GM18499 (cell line): ENCODE data around the gene PXDN.
"Not testable (repeated sequence)": the region's sequence is repeated elsewhere in the genome, so short reads cannot be mapped to it uniquely, and the experiment has no call there.

Experiments used
- ATAC-seq: cut with Tn5 transposase; IDR thresholded peaks from one replicate; pipeline ENCODE4 v1.9.1; 2021; ENCODE audit warnings: moderate number of reproducible peaks; ENCODE audit not compliant: insufficient read depth, unreplicated experiment

PXDN gene

DNA sequence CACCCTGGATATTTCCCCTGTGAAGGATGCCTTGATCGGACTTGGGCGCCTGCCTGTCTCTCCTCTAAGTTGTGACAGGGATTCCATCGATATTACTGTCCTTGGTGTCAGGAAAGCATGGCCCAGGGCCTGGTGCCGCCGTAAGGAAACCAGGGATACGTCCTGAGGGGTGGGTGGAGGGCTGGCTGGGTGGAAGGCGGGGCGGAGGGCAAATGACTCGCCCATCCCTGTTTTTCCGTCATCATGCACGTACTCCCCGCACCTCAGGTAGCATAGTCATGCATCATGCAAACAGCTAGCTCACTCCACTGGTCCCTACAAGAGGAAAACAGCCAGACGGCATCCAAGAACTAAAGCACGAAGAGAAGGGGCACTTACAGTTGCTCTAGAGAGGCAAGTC is 57.1 kb downstream of the PXDN start:
- no peak for ATAC-seq

DNA sequence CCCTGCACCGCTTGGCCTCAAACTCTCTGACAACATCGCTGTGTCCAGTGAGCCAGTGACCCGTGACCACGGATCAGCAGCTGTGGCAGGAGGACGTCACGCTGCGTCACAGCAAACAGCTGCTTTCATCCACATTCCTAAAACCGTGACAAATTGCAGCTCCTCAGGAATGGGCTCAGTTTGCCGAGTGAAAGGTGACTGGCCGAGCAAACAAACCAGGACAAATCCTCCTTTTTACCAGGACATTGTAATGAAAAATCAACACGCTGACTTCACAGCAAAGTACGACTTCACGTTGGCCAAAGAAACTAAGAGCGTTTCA is 57.6 kb downstream of the PXDN start:
- no peak for ATAC-seq

DNA sequence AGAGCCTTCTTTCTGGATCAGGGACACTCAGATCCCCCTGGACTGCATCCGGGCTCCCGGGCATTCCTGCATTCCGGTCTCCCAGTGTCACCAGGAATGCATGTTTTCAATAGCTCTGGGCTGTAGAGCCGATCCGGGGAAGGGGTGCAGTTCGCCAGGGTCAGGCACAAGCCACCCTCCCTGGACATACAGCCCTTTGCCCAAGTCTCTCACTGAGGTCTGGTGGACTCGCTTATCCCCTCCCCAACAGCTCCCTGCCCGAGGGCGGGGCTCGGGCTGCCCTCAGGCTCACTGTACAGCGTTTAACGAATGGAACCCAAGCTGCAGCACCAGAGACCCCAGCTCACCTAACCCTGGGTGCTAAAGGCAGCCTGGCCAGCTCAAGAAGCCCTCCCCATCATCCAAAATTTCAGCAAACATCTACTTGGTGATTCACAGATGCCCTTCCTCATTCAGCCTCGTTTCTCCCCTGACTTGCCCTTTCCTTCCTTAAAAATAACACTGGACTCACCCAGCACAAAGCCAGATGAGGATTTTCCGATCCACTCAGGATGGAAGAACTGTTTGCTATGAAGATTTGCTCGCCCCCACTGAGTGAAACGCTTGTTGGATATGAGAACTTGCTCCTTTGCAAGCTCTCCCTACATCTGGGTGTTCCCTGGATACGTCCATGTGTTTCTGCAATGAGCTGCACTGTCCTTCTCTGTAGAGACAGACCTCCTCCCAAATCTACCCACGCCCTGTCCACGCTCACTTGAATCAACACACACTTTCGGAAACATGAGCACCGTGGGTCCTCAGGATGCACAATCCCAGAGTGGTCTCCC is 58.1 kb downstream of the PXDN start:
- no peak for ATAC-seq

DNA sequence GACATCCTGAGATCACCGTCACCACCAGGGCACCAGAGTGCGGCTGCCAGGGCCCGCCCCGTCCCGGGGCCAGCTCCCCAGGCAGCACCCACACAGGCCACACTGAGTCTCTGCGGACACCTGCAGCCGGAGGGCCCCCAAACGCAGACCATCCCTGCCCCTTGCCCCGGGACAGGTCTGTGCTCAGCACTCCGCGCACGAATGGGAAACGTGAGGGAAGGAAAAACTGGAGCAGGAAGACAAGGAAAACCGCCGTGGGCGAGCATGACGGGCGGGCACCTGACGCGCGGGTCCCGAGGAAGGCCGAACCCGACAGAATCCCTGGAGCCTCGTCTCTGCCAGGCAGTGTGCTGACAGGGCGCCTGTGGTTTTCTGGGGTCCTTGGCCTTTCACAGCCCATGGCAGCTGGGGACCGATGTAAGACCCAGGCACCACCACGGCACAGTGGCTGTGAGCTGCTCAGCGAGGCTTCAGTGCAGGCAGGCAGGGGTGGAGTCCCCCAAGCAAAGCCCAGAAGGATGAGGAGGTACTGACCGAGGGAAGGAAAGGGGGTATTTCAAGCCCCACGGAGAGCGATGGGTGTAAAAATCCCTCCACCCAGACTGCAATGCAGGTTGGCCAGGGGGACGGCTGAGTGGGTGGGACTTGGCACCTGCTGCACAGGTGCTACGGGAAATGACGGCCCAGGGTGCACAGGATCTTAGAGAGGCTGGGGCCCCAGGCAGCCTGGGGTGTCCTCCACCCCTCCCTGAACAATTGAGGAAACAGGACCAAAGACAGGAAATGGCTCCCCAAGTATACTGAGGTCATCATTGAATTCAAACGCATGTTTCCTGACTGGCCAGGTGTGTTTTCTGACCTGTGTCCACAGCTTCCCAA is 59.0 kb downstream of the PXDN start:
- no peak for ATAC-seq

DNA sequence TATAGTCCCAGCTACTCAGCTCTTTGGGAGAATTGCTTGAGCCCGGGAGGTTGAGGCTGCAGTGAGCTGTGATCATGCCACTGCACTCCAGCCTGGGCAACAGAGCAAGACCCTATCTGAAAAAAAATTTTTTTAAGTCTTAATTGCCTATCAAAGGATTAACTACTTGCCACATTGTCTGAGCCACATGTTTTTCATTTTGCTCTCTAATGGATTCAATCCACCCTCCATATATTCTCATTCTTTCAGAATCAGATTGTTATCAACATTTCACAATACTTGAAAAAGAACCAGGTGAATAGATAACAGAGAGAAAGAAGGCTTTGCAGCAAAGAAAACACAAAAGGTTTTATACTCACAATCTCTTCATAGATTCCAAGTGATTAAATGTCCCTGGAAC is 61.0 kb downstream of the PXDN start:
- no peak for ATAC-seq

DNA sequence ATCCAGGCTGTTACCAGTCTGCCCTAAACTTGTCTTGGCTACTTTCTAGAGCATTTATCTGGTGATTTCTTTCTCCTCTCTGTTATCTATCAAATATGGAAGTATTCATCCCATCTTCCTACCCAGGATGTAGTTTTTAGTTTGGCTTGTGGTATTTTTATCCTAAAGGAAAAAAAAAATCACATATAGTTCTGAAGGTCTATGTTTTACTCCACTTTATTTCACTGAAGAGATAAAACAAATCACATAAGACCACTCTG is 62.2 kb downstream of the PXDN start:
- ATAC-seq, result no peak

DNA sequence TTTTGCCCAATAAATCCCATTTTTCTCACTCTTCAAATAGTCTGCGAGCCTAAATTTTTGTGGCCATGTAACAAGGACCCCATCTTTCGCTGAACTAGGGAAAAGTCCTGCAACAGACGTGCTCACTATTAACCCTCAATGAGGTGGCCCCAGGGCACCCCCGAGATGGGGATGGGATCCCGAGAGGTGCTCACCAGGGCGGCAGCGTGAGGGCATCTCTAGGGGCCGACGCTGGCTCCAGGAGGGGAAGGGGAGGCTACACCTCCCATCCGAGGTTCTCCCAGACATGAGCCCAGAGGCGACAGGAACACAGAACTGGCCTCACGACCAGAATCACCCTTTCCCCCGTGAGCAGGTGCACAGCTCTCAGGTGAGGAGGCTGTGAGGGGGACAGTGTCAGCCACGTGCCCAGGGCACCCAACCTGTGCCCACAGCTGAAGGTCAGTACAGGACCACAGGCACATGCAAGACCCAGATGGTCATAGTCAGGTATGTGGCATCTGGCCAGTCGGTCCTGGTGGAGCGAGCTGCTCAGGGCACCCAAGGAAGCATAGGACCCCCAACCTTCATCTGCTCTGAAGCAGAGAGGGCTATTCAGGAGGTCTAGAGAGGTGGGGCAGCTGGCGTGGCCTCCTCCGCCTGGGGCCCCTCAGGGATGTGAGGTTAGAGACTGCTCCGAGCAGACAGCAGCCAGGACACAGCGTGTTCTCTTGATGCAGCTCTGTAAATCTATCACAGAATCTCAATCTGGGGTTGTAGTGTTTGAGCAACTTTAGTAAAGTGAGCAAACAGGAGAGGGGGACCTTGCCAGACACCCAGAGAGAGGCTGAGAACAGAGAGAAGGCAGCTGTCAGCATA is 62.8 kb downstream of the PXDN start:
- ATAC-seq, result no peak

DNA sequence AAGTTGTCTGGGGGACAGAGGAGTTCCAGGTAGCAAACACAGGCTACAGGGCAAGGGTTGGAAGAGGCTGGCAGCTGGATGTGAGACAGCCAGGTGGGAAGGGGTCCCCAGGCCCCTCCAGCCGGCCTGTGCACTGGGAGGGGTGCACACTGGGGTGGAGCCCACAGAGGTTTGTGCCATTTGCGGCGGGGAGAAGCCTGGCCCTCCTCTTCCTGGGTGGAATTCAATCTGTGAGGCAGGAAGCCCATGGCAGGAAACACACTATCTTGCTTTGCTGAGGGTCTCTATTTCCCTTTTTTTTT is 63.3 kb downstream of the PXDN start:
- ATAC-seq, result no peak

DNA sequence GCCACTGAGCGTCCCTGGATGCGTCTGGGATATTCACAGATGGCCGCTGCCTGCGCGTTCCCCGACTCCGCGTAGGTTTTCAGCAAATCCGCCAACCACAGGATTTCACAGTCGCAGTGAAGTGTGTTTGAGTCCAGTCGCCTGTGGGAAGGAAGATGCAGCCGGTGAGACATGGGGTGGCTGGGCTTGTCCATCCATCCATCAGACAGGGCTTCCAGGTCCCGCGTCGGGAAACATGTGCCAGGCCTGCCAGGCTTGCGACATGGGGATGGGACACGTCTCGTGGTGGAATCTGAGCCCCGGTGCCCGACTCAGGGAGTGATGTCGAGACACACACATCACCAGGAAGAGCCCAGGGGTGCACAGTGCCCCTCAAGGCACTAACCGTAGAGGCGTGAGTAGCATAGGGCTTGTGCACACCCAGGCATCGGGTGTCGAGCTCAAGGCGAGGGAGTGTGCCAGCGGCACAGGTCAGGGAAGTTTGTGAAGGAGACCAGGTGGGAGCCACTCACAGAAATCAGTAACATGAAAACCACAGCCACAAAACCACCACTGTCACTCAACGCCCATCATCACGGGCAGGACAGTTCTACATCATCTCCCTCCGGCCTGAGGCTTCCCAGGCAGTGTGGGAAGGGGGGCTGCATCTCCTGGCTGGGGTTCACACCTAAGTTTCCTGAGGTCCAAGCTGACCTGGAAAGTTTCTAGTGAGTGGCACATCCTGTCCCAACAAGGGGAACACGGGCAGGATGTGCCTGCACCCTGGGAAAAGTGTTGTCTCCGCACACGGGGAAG is 63.9 kb downstream of the PXDN start:
- ATAC-seq, result no peak

DNA sequence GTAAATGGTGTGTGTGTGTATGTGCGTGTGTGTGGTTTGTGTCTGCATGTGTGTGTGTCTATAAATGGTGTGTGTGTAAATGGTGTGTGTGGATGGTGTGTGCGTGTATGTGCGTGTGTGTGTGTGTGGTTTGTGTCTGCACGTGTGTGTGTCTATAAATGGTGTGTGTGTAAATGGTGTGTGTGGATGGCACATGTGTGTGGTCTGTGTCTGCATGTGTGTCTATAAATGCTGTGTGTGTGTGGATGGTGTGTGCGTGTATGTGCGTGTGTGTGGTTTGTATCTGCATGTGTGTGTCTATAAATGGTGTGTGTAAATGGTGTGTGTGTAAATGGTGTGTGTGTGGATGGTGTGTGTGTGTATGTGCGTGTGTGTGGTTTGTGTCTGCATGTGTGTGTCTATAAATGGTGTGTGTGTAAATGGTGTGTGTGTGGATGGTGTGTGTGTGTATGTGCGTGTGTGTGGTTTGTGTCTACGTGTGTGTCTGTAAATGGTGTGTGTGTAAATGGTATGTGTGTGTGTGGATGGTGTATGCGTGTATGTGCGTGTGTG is 64.8 kb downstream of the PXDN start:
- ATAC-seq, result not testable (repeated sequence)

DNA sequence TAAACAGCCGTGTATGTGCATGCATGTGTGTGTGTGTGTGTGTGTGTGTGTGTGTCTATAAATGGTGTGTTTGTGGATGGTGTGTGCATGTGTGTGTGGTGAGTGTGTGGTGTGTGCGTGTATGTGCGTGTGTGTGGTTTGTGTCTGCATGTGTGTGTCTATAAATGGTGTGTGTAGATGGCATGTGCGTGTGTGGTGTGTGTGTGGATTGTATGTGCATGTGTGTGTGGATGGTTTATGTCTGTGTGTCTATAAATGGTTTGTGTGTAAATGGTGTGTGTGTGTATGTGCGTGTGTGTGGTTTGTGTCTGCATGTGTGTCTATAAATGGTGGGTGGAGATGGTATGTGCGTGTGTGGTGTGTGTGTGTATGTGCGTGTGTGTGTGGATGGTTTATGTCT is 65.2 kb downstream of the PXDN start:
- ATAC-seq, result not testable (repeated sequence)

DNA sequence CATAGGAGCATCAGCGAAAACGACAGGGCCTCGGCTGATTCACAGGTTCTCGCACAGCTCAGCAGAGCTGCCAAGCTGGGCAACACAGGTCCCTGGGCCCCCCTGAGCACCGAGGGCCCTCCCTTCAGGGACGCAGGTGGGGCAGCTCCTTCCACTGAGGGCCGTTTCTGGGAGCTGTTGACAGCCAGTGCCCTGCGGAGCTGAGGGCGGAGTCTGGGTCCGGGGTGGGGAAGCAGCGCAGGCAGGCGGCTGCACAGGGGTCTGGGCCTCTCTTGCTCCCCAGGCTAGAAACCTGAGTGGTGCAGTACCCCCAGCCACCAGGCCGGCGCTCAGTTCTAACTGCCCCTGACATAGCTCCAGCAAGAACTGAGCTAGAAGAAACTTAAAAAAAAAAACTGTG is 65.7 kb downstream of the PXDN start:
- no peak for ATAC-seq

DNA sequence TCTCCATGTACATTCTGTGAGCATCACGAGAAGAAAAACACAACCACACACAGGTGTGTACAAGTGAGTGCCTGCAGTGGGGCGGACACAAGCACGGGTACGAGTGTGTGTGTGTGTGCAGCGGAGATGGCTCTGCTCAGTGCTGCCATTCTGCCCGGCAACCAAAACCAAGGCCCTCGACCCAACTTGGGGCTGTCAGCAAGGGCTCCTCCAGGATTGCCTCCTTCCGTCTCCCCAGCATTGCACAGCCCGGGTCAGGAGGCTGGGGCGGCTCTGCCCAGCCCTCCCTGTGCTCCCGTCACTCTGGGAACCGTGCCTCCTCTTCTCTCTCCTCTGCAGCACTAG is 66.5 kb downstream of the PXDN start:
- no peak for ATAC-seq

DNA sequence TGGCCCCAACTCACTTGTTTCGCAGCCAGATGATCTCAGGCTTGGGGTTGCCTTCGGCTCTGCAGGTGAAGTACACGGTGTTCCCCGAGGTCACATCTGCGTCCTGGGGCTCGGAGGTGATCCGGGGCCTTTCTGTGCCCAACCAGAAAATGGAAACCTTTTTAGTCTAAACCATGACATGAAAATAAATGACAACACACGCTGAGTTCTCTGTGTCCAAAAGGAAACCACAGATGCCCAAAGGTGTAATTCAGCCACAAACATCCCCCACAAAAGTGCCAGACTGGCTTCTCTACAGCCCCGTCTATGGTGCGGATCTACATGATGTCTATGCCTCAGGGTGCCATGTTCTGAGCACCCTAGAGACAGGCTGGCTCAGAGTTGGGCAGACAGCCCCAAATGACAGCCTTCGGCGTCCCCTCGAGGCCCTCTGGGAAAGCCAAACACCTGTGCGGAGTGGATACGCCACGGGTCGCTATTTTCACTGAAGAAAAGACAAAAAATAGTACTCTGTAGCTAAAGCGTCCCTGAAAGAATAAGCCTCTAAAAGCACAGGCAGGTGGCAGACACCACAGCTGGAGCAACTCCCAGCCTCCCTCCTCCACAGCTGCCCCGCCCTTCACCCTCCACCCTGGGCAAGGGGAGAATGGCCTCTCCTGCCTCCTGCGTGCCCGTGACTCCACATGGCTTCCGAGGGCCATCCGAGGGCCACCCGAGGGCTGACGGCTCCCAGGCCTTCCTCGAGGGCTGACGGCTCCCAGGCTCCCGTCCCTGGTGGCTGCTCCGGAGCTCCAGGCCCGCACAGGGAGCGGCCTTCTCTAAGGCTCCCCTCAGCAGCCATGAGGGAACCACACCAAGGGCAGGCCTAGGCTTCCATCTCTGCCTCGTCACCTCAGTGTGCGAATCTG is 67.1 kb downstream of the PXDN start:
- no peak for ATAC-seq

DNA sequence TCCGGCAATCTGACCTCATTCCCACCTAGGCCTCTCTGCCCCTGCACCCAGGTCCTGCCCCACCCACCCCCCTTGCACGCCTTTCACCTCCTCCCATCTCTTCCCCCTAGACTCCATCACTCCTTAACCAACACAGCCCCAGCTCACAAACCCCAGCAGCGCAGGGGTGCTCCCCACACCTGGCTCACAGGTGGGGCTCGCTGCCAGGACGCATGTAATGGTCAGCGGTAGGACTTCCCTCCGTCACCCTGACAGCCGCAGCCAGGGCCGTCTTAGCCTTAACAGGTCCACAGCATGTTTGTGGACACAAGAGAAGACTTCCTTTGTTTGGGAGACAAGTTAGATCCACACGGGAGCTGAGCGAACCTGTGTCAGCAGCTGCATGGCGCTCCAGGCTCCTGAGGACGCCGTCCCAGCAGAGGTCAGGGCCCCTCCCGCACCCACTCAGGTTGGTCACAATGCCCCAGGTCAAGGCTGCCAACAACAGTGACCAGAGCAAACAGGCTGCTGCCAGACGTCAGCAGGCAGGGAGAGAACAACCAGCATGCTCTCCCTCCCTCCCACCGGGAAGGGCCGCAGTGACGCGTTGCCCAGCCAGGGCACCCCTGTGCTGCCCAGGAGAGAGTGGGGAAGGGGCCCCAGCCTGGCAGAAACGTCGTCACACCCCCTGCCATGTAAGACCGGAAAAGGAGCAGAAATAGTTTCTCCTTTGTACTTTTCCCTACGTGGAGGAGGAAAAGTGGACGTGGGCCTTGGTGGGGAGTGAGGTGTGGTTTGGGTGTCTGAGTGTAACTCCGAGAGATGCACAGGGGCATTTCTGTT is 68.0 kb downstream of the PXDN start:
- ATAC-seq, result no peak

DNA sequence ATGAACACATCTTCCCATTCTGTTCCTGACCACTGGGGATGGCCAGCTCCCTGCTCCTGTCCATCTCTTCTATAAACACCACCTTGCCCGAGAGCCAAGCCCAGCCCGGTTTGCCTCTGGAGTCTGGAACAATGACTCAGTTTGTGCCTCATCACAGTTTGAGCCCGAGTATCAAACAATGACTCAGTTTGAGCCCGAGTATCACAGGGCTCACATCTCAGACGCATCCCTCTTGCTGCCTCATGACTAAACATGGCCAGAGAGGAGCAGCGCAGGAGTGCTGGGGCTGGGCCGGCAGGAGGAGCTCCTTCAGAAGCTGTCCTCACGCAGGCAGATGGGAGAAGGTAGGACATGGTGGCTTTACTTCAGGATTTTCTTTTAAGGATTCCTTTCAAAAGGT is 68.7 kb downstream of the PXDN start:
- no peak for ATAC-seq

DNA sequence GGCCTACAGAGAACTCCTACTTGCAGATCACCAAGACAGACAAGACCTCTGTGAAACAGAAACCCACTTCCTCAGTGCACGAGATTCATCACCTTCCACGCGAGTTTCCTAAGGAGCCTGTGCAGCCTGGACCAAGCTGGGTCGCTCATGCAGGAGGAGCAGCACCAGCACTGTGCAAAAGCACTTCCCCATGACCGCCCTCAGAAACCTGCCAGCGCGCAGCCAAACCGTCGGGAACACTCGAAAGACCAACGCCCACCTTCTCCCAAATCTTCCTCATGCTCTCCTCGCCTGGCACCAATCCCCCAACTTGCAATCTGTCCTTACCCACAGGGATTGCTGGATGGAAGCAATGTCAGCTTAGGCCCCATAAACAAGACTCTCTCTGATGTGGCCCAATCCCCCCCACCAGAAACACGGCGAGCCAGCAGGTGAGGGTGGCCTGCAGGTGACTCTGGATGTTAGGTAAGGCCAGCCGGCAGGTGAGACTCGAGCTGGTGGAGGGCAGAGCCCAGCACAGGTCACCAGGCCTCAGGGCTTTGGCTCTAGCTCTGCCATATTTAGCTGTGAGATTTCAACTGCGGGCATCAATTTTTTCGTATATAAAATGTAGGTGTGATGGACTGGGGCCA is 69.4 kb downstream of the PXDN start:
- ATAC-seq, result no peak

DNA sequence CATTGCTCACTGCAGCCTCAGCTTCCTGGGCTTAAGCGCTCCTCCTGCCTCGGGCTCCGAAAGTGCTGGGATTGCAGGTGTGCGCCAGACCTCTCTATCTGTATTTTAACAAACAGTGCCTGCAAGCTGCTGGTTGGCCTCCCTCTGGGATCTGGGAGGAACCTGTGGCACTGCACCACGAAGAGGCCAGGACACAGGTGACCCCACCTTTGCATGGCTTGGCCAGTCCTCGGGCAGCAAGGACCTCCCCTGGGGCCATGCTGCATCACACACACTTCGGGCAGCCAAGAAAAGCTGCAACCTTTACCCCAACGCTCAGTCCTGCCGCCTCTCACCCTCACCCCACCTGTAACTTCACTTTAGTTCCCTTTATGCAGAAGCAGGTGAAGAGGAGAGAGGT is 70.0 kb downstream of the PXDN start:
- ATAC-seq, result no peak
